Left renal pelvis (tissue), 4 donors: ENCODE measurements around the gene SLC35A2. TPM values are rescaled to one million over a fixed set of nuclear protein-coding genes. Genes with fewer than 3 reads are reported as not detected.
"Not testable (repeated sequence)": the region's sequence is repeated elsewhere in the genome, so short reads cannot be mapped to it uniquely, and the experiment has no call there.

Experiments used
- DNase-seq, 4 donors: peaks; one replicate each; pipeline ENCODE4 v3.0.0-alpha.2; 2013; ENCODE audit warnings: low read depth in 4 of 4, low spot score in 3 of 4
- polyA plus RNA-seq, 4 donors: library from polyadenylated mRNA; unstranded; fragments of 120-200 nt; gene quantifications; one replicate each; pipeline ENCODE4 v1.2.1, GENCODE V29; 2013; ENCODE audit not compliant: insufficient read length in 4 of 4

Gene SLC35A2
- polyA plus RNA-seq, 4 donors = 22.3 to 33.7 (median 30.2) TPM

GRCh38 chrX:48903290-48903689 is 8.2 kb downstream of the SLC35A2 start:
- DNase-seq = no peak

GRCh38 chrX:48902776-48903175 is 8.7 kb downstream of the SLC35A2 start:
- no peak for DNase-seq

- DNase-seq = no peak
Observed at GRCh38 chrX:48902135-48902534, 9.3 kb downstream of the SLC35A2 start.

- DNase-seq = no peak
Observed at GRCh38 chrX:48901069-48901468, 10.4 kb downstream of the SLC35A2 start.

- no peak for DNase-seq
Observed at GRCh38 chrX:48899078-48899410, 12.4 kb downstream of the SLC35A2 start.

GRCh38 chrX:48897625-48898306 is 13.7 kb downstream of the SLC35A2 start, which contains the start of the genes PQBP1 and TIMM17B:
TSS of gene PQBP1 (plus strand) at chrX:48897930. CDS start at chrX:48898510, 580 bp downstream.
TSS of gene TIMM17B (minus strand) at chrX:48897768. CDS start at chrX:48897749, 19 bp downstream.
- peak in 2 of 4 donors; percentile 79 to 83 for DNase-seq

- DNase-seq = peak in 1 of 4 donors; percentile 63
Observed at GRCh38 chrX:48897157-48897624, 14.3 kb downstream of the SLC35A2 start.

GRCh38 chrX:48896611-48897011 is 14.8 kb downstream of the SLC35A2 start:
- DNase-seq = no peak

GRCh38 chrX:48894891-48895290 is 16.6 kb downstream of the SLC35A2 start:
- no peak for DNase-seq

- no peak for DNase-seq
Observed at GRCh38 chrX:48893556-48894348, 17.7 kb downstream of the SLC35A2 start.

- DNase-seq = no peak
Observed at GRCh38 chrX:48892896-48893295, 18.6 kb downstream of the SLC35A2 start.

GRCh38 chrX:48891402-48892288 is 19.8 kb downstream of the SLC35A2 start:
- peak in 2 of 4 donors; percentile 45 to 60 for DNase-seq

GRCh38 chrX:48890934-48891401 is 20.5 kb downstream of the SLC35A2 start:
- DNase-seq = no peak

GRCh38 chrX:48890296-48890925 is 21.0 kb downstream of the SLC35A2 start:
- no peak for DNase-seq

GRCh38 chrX:48886586-48886985 is 24.9 kb downstream of the SLC35A2 start:
- not testable (repeated sequence) for DNase-seq

- no peak for DNase-seq
Observed at GRCh38 chrX:48883729-48884128, 27.7 kb downstream of the SLC35A2 start.

GRCh38 chrX:48876944-48877343 is 34.5 kb downstream of the SLC35A2 start:
- not testable (repeated sequence) for DNase-seq

- not testable (repeated sequence) for DNase-seq
Observed at GRCh38 chrX:48872017-48872416, 39.4 kb downstream of the SLC35A2 start.

GRCh38 chrX:48864210-48864609 is 47.2 kb downstream of the SLC35A2 start:
- DNase-seq = no peak

GRCh38 chrX:48854898-48855297 is 56.5 kb downstream of the SLC35A2 start:
- no peak for DNase-seq
